ENCODE data around the gene NUDT22. TPM values are rescaled to one million over a fixed set of nuclear protein-coding genes. Genes with fewer than 3 reads are reported as not detected.

NUDT22 gene
- total RNA-seq, 1 donor, result 56.5 TPM

DNA sequence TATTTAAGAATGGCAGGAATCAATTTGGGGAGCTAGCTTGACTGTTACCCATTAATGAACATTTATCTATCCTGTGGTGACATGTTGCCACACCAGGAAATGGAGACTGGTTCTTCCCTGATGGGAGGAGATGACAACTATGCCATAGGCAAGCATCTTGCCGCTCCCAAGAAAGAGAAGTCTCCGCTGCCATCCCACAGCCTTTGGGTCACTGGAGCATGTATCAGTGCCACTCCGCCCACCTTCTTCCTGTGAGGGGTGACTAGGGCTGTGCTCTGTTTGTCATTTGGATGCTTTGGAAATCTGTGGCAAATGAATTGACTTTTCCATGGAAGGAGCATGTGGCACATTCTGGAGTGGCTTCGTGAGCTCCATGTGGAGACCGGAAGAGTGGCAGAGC lies 33.6 kb upstream of the NUDT22 start:
- Histone ChIP-seq H4K20me1 (ENCODE audit: insufficient read depth, low read length) (peaks cover 17% of the 10 kb centered on the region), H3K79me2 (ENCODE audit: insufficient read depth, low read length) (peaks cover 47% of the 10 kb centered on the region)

DNA sequence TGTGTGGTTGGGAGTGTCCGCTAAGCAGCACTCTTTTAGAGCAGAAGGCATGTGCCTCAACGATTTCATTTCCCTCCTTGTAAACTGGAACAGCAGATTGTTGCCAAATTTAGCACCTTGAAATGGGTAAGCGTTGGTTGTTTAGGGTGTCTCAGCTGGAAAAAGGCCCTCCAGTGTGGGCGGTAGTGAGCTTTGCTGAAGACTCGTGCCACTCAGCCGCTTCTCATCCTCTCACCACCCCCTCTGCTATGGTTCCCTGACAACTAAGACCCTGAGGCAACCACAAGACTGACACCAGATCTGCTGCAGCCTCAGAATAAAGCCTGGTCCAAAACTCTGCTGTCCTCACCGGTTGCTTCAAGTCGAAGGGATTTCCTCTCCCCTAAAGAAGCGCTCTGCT lies 29.4 kb upstream of the NUDT22 start:
- TF ChIP-seq, protein P1, sequence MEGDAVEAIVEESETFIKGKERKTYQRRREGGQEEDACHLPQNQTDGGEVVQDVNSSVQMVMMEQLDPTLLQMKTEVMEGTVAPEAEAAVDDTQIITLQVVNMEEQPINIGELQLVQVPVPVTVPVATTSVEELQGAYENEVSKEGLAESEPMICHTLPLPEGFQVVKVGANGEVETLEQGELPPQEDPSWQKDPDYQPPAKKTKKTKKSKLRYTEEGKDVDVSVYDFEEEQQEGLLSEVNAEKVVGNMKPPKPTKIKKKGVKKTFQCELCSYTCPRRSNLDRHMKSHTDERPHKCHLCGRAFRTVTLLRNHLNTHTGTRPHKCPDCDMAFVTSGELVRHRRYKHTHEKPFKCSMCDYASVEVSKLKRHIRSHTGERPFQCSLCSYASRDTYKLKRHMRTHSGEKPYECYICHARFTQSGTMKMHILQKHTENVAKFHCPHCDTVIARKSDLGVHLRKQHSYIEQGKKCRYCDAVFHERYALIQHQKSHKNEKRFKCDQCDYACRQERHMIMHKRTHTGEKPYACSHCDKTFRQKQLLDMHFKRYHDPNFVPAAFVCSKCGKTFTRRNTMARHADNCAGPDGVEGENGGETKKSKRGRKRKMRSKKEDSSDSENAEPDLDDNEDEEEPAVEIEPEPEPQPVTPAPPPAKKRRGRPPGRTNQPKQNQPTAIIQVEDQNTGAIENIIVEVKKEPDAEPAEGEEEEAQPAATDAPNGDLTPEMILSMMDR (IDR thresholded peaks at IDR 0.05; ENCODE audit: extremely low read depth, low read depth, low read length), result no peak
- Histone ChIP-seq H3K4me3 (ENCODE audit: insufficient read depth, low read length) (no peak overlapping the region), H3K79me2 (ENCODE audit: insufficient read depth, low read length) (peaks cover 34% of the 10 kb centered on the region), H3K36me3 (ENCODE audit: insufficient read depth, low read length) (peaks cover 90% of the 10 kb centered on the region), H2AFZ (ENCODE audit: low read length) (no peak overlapping the region), H4K20me1 (ENCODE audit: insufficient read depth, low read length) (peaks cover 14% of the 10 kb centered on the region), H3K9me3 (ENCODE audit: low read depth, low read length) (no peaks in the 10 kb centered on the region), H3K27me3 (ENCODE audit: insufficient read depth, low read length) (no peaks in the 10 kb centered on the region), H3K27ac (ENCODE audit: low read depth, low read length) (no peak overlapping the region), H3K4me2 (ENCODE audit: insufficient read depth, low read length) (no peak overlapping the region), H3K4me1 (ENCODE audit: insufficient read depth, low read length) (no peaks in the 10 kb centered on the region)
- DNase-seq (ENCODE audit: insufficient read length, low spot score, missing footprints), result no peak

More for the DNA sequence above, 33.6 kb upstream of the NUDT22 start:
- TF ChIP-seq, protein P1 (IDR thresholded peaks at IDR 0.05; ENCODE audit: extremely low read depth, low read depth, low read length), result no peak
- H2AFZ ChIP-seq (ENCODE audit: low read length), result no peak overlapping the region
- no peak overlapping the region for H3K4me2 ChIP-seq (ENCODE audit: insufficient read depth, low read length)
- H3K27ac ChIP-seq (ENCODE audit: low read depth, low read length), result no peak overlapping the region
- peak; percentile 11 for DNase-seq (ENCODE audit: insufficient read length, low spot score, missing footprints)
- H3K9me3 ChIP-seq (ENCODE audit: low read depth, low read length), result no peaks in the 10 kb centered on the region
- no peaks in the 10 kb centered on the region for H3K27me3 ChIP-seq (ENCODE audit: insufficient read depth, low read length)
- no peak overlapping the region for H3K4me3 ChIP-seq (ENCODE audit: insufficient read depth, low read length)
- H3K4me1 ChIP-seq (ENCODE audit: insufficient read depth, low read length), result no peaks in the 10 kb centered on the region
- H3K36me3 ChIP-seq (ENCODE audit: insufficient read depth, low read length), result peaks cover 58% of the 10 kb centered on the region

DNA sequence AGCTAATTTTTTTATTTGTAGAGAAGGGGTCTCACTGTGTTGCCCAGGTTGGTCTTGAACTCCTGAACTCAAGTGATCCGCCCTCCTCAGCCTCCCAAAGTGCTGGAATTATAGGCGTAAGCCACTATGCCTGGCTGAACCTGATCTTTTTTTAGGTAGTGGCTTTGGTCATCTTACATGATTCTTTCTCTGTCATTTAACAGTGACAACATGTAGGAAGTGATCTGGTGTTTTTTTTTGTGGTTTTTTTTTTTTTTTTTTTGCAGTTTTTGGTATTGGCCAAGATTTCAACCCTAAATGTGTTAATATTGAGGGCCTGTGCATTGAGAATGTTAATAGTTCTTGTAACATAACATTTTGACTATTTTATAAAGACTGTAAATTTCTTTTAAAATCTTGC lies 27.6 kb upstream of the NUDT22 start:
- Histone ChIP-seq H4K20me1 (ENCODE audit: insufficient read depth, low read length) (peaks cover 3% of the 10 kb centered on the region), H3K4me1 (ENCODE audit: insufficient read depth, low read length) (no peaks in the 10 kb centered on the region), H3K36me3 (ENCODE audit: insufficient read depth, low read length) (peaks cover 93% of the 10 kb centered on the region), H3K4me2 (ENCODE audit: insufficient read depth, low read length) (no peak overlapping the region), H3K27ac (ENCODE audit: low read depth, low read length) (no peak overlapping the region), H3K79me2 (ENCODE audit: insufficient read depth, low read length) (peaks cover 15% of the 10 kb centered on the region), H3K4me3 (ENCODE audit: insufficient read depth, low read length) (no peak overlapping the region), H2AFZ (ENCODE audit: low read length) (no peak overlapping the region), H3K9me3 (ENCODE audit: low read depth, low read length) (no peaks in the 10 kb centered on the region), H3K27me3 (ENCODE audit: insufficient read depth, low read length) (no peaks in the 10 kb centered on the region)
- TF ChIP-seq, protein P1 (IDR thresholded peaks at IDR 0.05; ENCODE audit: extremely low read depth, low read depth, low read length), result no peak
- peak; percentile 46 for DNase-seq (ENCODE audit: insufficient read length, low spot score, missing footprints)

DNA sequence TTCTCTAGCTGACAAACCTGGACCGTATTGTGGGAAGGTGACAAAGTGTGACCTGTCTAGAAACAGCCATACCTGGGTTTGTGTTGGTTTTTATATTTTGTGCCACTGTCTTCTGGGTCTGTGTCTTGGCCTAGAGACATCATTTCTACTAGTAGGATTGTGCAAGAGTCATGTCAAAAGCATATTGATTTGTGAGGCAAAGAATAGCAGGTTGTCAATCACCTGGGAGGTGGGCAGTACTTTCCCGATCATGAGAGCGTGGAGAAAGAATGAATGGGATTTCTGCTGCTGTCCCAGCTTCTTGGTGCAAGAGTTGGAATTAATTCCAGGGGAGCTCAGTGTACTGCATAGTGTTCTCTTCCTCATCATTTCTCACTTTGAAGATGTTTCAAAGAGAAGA lies 24.5 kb upstream of the NUDT22 start:
- no peak overlapping the region for H2AFZ ChIP-seq (ENCODE audit: low read length)
- H3K9me3 ChIP-seq (ENCODE audit: low read depth, low read length), result no peaks in the 10 kb centered on the region
- H4K20me1 ChIP-seq (ENCODE audit: insufficient read depth, low read length), result peaks cover 3% of the 10 kb centered on the region
- peaks cover 3% of the 10 kb centered on the region for H3K79me2 ChIP-seq (ENCODE audit: insufficient read depth, low read length)
- TF ChIP-seq, protein P1 (IDR thresholded peaks at IDR 0.05; ENCODE audit: extremely low read depth, low read depth, low read length), result no peak
- DNase-seq (ENCODE audit: insufficient read length, low spot score, missing footprints), result no peak
- H3K36me3 ChIP-seq (ENCODE audit: insufficient read depth, low read length), result peaks cover 80% of the 10 kb centered on the region
- no peak overlapping the region for H3K4me2 ChIP-seq (ENCODE audit: insufficient read depth, low read length)
- peaks cover 4% of the 10 kb centered on the region for H3K4me1 ChIP-seq (ENCODE audit: insufficient read depth, low read length)
- no peak overlapping the region for H3K4me3 ChIP-seq (ENCODE audit: insufficient read depth, low read length)
- H3K27me3 ChIP-seq (ENCODE audit: insufficient read depth, low read length), result no peaks in the 10 kb centered on the region
- no peak overlapping the region for H3K27ac ChIP-seq (ENCODE audit: low read depth, low read length)
